Right renal pelvis (tissue), 4 donors: Measurements from ENCODE around the gene PRPF6. TPM values are rescaled to one million over a fixed set of nuclear protein-coding genes. Genes with fewer than 3 reads are reported as not detected.
"Not testable (repeated sequence)": the region's sequence is repeated elsewhere in the genome, so short reads cannot be mapped to it uniquely, and the experiment has no call there.

ENCODE experiments used
- DNase-seq, 4 donors: peaks; one replicate each; pipeline ENCODE4 v3.0.0-alpha.2; 2013; ENCODE audit warnings: low read depth in 4 of 4, low spot score in 3 of 4, missing footprints in 1 of 4
- polyA plus RNA-seq, 4 donors: library from polyadenylated mRNA; unstranded; fragments of 120-200 nt; gene quantifications; one replicate each; pipeline ENCODE4 v1.2.1, GENCODE V29; 2013; ENCODE audit not compliant: insufficient read length in 4 of 4

Gene PRPF6
- polyA plus RNA-seq, 4 donors = 81.8 to 92.3 (median 84.5) TPM

DNA sequence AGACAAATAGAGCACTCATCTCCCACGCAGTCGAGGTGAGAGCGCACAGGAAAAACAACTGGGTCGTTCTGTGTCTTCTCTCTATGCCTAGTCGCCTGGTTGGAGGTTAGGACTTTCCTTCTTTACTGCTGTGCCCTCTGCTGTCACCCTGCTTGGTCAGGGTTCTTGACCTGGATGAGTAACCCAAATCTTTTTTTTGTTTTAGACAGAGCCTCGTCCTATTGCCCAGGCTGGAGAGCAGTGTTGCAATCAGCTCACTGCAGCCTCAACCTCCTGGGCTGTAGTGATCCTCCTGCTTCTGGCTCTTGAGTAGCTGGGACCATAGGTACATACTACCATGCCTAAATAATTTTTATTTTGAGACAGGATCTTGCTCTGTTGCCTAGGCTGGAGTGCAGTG, 24.5 kb downstream of the PRPF6 start:
- no peak for DNase-seq

DNA sequence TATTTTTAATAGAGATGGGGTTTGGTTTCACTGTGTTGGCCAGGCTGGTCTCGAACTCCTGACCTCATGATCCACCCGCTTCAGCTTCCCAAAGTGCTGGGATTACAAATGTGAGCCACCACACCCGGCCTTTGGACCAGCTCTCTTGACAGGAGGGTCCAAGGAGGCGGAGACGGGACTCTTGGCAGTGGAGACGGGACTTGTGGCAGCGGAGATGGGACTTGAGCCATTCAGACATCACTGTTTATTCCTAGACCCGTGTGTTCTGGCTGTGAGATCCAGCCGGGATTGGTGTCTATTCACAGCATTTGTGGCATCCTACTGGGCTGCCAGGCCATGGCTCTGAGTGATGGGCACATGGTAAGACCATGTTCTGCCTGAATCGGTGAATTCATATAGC, 25.6 kb downstream of the PRPF6 start:
- DNase-seq = no peak

DNA sequence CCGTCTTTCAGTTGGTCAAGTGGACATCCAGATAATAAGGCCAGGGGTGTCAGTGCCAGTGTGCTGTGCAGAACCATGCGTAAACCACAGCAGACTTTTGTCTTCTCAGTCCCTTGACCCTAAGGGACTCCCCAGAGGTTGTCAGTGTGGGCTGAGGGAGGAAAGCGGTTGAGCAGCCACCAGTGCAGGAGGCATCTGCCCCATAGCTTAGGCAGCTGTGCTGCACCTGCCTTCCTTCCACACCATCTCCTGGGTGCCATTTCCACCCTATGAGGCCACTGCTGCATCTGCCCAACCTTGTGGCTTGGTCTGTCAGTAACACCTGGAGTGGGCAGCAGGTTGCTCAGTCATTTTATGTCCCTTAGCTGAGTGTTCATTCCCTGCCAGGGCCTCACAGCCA, 26.0 kb downstream of the PRPF6 start:
- DNase-seq = no peak

DNA sequence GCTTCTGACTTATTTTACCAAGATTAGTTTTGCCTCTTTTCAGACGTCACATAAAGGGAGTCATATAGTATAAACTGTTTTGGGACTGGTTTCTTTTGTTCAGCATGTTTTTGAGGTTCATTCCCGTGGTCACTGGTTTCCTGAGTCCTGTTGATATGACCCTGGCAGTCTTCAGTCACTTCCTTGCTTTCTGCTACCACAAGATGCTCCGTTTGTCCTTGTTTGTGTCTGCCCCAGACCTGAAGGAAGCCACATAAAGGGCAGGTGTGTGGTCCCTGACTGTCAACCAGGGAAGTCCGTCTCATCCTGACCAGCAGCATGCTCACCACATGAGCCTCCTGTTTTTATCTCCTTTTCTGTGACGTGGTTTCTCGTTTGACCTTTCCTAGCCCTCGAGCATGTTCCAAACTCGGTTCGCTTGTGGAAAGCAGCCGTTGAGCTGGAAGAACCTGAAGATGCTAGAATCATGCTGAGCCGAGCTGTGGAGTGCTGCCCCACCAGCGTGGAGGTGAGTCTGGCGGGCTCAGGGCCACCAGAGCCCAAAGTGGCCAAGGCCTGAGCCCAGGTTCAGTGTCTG, 29.0 kb downstream of the PRPF6 start:
- no peak for DNase-seq

DNA sequence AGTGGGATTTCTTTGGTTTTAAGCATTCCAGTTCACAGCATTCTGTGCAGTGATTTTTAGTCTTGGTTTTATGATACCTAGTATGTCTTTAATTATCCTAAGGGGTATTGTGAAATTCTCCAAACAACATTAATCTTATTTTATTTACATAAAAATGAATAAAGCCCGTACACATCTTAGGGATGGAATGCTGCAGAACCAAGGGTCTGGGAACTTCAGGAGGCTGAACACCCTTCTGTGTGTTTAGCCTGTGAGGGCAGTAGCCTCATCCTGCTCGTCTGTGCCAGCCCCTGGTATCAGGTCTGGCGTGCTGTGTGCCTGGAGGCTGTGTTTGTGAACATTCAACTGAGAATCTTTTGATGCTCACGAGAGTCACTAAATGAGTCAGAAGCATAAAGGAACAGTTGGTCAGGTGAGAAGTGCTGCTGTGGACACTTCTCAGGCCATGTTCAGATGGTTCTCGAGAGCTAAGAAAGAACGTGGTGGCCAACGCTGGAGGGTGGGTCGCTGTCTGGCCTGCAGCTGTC, 29.8 kb downstream of the PRPF6 start:
- no peak for DNase-seq

DNA sequence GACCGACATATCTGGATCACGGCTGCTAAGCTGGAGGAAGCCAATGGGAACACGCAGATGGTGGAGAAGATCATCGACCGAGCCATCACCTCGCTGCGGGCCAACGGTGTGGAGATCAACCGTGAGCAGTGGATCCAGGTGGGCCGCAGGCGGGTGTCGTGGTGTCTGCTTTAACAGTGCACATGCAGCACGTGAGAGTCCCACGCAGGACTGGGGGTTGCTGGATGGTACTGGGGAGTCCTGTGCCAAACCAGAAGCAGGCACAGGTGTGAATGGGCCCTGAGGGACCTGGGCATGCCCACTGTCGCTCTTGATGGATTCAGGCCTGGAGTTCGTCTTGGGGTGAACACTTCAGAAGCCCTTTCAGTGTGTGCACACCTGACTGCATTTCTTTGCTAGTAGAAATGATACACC, 30.4 kb downstream of the PRPF6 start:
- no peak for DNase-seq

DNA sequence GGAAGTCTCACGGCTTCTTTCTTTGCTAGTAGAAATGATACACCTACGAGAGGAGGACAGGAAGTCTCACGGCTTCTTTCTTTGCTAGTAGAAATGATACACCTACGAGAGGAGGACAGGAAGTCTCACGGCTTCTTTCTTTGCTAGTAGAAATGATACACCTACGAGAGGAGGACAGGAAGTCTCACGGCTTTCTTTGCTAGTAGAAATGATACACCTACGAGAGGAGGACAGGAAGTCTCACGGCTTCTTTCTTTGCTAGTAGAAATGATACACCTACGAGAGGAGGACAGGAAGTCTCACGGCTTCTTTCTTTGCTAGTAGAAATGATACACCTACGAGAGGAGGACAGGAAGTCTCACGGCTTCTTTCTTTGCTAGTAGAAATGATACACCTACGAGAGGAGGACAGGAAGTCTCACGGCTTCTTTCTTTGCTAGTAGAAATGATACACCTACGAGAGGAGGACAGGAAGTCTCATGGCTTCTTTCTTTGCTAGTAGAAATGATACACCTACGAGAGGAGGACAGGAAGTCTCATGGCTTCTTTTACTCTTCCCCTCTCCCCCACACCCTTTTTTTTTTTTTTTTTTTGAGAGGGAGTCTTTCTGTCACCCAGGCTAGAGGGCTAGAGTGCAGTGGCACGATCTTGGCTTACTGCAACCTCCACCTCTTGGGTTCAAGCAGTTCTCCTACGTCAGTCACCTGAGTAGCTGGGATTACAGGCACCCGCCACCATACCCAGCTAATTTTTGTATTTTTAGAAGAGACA, 31.6 kb downstream of the PRPF6 start:
- not testable (repeated sequence) for DNase-seq

DNA sequence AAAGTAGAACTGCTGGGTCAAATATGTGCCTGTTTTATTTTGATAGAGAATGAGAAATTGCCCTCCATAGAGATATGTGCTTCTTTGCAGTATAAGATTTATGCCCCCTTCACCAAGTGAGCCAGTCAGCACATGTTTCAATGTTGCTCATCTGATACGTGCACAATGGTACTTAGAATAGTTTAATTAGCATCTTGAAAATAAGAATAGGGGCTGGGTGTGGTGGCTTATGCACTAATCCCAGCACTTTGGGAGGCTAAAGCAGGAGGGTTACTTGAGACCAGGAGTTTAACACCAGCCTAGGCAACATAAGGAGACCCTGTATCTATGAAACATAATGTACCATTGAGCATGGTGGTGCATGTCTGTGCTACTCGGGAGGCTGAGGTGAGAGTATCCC, 34.7 kb downstream of the PRPF6 start:
- DNase-seq = no peak

DNA sequence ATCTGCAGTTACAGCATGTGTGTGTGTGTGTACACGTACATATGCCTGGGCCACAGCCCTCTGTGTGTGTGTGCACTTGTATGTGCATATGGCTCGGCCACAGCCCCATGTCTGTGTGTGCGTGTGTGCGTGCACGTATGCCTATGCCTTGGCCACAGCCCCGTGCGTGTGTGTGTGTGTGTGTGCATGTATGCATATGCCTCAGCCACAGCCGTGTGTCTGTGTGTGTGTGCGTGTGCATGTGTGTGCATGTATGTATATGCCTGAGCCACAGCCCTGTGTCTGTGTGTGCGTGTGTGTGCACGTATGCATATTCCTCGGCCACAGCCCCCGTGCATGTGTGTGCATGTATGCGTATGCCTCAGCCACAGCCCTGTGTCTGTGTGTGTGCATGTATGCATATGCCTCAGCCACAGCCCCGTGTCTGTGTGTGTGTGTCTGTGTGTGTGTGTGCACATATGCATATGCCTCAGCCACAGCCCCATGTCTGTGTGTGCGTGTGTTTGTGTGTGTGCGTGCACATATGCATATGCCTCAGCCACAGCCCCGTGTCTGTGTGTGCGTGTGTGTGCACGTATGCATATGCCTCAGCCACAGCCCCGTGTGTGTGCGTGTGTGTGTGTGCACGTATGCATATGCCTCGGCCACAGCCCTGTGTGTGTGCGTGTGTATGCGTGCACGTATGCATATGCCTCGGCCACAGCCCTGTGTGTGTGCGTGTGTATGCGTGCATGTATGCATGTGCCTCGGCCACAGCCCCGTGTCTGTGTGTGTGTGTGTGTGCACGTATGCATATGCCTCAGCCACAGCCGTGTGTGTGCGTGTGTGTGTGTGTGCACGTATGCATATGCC, 40.4 kb downstream of the PRPF6 start:
- no peak for DNase-seq

DNA sequence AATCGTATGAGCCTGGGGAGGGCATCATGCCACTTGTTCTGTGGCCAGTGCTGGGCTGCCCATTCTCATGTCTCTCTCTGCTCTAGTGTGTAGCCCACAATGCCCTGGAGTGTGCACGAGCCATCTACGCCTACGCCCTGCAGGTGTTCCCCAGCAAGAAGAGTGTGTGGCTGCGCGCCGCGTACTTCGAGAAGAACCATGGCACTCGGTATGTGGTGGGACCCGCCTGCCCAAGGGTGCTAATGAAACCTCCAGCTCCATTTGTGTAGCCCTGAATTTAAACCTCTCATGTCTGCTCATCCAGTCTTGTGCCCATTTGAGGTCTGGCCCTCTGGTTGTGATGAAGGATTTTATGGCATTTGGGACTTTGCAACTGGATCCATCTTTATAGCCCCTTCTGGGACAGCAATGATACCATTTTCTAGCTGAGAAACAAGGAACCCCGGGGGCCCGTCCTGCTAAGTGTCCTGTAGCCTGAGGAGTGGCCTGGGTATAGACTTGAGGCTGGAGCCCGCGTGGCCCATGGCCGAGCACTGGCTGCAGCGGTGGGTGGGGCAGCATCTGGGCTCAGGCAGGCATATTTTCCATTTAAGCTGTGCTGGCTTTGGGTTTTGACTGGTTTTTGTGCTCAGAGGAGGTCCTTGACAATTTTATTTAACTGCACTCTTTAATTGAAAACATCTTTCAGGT, 41.9 kb downstream of the PRPF6 start:
- DNase-seq = no peak

DNA sequence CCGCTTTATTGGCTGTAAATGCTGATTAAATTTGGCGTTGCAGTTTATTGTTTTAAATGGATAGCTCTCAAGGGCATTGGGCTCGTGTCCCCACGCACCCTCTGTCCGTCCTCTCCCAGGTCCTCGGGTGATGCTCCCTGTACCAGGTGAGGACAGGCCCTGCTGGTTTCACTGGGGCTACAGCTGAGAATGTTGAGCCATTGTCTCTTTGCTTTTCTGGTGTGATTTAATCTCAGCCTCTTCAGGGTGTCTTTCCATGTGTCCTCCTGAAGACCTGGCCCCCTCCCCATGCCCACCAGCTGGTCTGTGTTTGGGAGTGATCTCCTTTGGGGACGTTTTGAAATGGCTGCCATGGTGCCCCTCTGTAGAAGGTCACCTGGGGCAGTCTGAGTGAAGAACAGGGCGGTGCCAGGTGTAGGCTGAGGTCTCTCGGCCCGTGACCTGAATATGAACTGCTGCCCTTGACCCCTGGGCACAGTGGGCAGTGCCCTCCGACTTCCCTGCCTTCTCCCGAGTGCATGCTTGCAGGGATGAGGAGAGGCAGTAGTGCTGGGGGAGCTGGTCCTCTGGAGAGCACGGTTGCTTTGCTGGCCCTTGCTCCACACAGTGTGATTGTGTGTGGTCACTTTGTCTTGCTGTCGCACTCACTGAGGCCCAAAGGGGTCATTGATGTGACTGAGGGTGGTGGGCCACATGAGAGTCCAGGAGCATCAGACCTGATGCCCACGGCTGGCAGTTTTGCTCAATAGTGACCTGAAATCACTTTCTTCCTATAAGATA, 42.6 kb downstream of the PRPF6 start:
- no peak for DNase-seq

DNA sequence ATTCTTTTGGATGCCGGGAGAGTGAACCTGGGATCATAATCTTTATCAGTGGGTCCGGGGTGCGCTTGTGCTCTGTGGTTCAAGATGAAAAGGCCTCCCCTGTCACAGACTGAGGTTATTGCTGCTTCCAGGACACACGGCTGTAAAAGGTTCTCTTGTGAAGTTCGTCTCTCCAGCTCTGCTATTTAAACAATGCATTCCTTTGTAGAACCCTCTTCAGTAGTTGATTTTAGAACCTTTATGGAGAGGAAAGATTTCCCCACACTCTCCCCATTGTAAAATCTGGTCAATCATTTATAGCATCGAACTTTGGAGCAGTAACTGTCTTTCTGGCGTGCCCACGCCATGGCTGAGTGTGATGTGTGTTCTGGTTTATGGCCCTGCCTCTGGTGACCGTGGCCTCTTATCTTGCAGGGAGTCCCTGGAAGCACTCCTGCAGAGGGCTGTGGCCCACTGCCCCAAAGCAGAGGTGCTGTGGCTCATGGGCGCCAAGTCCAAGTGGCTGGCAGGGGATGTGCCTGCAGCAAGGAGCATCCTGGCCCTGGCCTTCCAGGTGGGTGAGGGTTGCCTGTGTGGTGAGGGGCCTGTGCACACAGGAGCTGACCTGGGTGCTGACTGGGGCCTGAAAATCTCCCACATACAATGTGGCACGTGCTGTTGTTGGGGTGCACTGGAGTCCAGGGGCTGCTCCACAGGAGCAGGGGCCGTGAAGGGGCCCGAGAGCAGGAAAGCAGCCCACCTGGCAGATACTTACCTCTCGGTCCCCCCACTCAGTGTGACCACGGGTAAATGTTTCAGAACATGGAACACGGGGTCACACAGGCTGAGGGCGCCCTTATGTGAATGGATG, 43.4 kb downstream of the PRPF6 start:
- no peak for DNase-seq

DNA sequence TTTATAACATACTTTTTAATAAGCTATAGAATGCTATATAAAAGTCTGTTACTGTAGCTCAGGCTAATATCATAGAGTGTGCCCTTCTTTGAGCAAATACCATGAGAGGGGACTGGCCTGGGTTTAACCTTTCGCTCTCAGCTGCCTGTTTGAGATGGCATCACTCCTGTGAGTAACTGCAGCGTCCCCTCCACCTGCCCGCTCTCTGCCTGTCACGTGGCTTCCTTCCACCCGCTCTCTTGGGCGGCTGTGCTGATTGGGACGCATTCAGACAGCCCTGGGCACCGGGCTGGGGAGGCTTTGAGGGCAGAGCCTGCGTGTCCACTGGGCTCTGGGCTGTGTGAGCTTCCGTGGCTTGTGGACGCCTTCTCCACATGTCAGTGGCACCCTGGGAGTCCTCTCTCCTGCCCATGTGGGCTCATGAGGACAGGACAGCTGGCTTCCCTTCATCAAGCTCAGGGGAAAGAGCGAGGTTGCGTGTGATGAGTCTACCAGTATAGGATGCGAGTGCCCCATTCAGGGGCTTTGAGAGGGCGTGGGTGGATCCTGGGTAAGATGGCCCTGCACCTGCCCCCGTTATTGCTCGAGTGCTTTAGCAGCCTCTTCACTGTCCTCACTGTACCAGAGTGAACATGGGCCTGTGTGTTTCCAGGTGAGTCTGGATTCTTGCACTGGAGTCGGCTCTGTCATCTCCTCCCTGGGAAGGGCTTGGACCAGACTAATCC, 44.3 kb downstream of the PRPF6 start:
- DNase-seq = no peak

DNA sequence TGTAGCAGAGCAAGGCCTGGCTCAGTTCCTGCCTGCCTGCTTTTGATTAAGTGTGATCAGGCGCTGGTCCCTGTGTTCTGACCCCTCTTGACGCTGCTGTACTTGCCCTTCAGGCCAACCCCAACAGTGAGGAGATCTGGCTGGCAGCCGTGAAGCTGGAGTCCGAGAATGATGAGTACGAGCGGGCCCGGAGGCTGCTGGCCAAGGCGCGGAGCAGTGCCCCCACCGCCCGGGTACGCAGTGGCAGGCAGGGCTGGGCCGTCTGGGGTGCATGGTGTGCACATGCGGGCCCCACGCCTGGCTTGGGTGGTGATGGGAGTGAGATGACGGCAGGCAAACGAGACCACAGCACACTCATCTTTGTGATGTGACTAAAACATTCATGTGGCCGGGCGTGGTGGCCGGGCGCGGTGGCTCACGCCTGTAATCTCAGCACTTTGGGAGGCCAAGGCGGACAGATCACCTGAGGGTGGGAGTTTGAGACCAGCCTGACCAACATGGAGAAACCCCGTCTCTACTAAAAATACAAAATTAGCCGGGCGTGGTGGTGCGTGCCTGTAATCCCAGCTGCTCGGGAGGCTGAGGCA, 45.0 kb downstream of the PRPF6 start:
- DNase-seq = no peak

DNA sequence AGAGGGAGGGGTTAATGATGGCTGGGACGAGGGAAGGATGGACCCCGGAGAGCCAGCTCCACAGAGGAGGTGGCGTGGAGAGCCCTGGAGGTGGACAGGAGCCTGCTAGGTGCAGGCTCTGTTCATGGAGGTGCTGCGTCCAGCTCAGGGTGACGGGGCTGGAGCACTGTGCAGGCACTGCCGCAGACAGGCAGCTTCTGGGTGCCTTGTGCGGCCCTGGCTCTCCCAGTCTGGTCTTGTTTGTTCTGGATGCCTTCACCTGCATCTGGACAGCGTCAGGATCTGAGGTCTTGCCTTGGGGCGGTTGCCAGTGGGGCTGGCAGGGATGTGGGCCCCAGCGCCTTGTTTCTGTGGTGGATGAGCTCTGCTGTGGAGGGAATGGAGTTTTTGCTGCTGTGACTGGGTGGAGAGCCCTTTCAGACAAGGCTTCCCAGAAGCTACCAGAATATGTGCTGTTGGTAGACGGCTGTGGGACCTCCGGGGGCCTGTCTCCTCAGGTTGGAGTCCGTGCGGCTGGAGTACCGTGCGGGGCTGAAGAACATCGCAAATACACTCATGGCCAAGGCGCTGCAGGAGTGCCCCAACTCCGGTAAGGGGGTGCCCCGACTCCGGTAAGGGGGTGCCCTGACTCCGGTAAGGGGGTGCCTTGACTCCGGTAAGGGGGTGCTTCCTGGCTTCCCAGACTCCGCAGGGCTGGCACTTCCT, 47.2 kb downstream of the PRPF6 start:
- DNase-seq = no peak

DNA sequence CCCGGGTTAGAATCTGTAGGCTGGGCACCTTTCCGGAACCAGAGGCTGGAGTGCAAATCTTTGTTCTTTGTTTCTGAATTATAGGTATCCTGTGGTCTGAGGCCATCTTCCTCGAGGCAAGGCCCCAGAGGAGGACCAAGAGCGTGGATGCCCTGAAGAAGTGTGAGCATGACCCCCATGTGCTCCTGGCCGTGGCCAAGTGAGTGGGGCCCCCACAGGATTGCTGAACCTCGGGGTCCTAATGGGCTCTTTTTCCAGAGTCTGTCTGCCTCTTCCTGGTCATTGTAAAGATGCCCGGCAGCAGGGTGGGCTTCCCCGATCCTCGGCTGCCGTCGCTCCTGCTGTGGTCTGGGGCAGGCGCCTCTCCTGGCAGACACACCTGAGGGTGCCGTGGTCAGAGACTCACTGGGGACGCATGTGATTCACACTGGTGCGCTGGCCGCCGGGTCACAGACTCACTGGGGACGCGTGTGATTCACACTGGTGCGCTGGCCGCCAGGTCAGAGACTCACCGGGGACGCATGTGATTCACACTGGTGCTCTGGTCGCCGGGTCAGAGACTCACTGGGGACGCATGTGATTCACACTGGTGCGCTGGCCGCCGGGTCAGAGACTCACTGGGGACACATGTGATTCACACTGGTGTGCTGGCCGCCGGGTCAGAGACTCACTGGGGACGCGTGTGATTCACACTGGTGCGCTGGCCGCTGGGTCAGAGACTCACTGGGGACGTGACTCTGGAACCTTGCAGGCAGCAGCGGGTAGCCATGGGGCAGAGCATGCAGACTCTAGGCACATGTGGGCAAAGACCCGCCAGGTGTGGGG, 48.6 kb downstream of the PRPF6 start:
- DNase-seq = no peak
